ENCODE measurements around the gene ARSK. TPM values are rescaled to one million over a fixed set of nuclear protein-coding genes. Genes with fewer than 3 reads are reported as not detected.

Gene ARSK
- total and polyA plus RNA-seq, 2 of the 4 experiments (the other 2 are of a cell fraction), result 15.1 to 22.0 TPM

GRCh38 chr5:95638632-95639031 lies 83.7 kb downstream of the ARSK start:
- H2AK5ac ChIP-seq (ENCODE audit: low read depth, low read length), result no peak overlapping the region
- no peaks in the 10 kb centered on the region for H3K9me1 ChIP-seq (ENCODE audit: insufficient read depth, low read length)
- peak overlapping the region in 1 of 2 experiments; percentile 42; a peak in 1 of 4 replicates for H4K8ac ChIP-seq (ENCODE audit: low read depth in 2 of 2, low read length in 2 of 2)
- H2BK20ac ChIP-seq (ENCODE audit: low read depth, low read length), result no peak overlapping the region
- H3K56ac ChIP-seq (ENCODE audit: extremely low read depth, insufficient read depth, low read length), result no peak overlapping the region
- H3K4ac ChIP-seq (ENCODE audit: low read depth, low read length), result no peak overlapping the region
- in situ Hi-C loops (cut with MboI; ENCODE audit: low sequenced_read_pairs) (loop anchor here (25.0 kb wide), 1 partner anchor 674 kb away; no protein-coding TSS in a partner anchor), dilution Hi-C loops (cut with HindIII; ENCODE audit: low sequenced_read_pairs, unreplicated experiment) (no loop called here), intact Hi-C loops (cut with micrococcal nuclease) (no loop called here)
- H3K18ac ChIP-seq (ENCODE audit: low read depth, low read length), result no peak overlapping the region
- H2BK120ac ChIP-seq (ENCODE audit: low read depth, low read length), result no peak overlapping the region
- 100% methylated on average over 1 of the region's 3 CpGs; no CpG with 5 or more reads in 1 of the 2 experiments for WGBS, 2 experiments (ENCODE audit: extremely low coverage in 2 of 2, insufficient read length in 1 of 2)
- H4K5ac ChIP-seq (ENCODE audit: low read depth, low read length), result no peak overlapping the region
- no peak overlapping the region for H2AK9ac ChIP-seq (replicated peaks; ENCODE audit: low read depth, low read length, poor library complexity)
- no peaks in the 10 kb centered on the region for H3K9me3 ChIP-seq (ENCODE audit: control insufficient read depth, insufficient read depth, low read length)
- no peak overlapping the region; the same call in 1 of the 2 replicates for H3K4me2 ChIP-seq (ENCODE audit: low read depth, low read length)
- no peak for TF ChIP-seq POLR2A (IDR thresholded peaks at IDR 0.05; ENCODE audit: low read depth, low read length)
- no peak for TF ChIP-seq CEBPB (IDR thresholded peaks at IDR 0.05; ENCODE audit: low read depth, low read length)
- TF ChIP-seq MAFK (IDR thresholded peaks at IDR 0.05; ENCODE audit: low read depth, low read length), result no peak
- TF ChIP-seq CTCF (conservative IDR thresholded peaks at IDR 0.05; ENCODE audit: low read depth, low read length), result no peak
- no peak for TF ChIP-seq SMC3 (IDR thresholded peaks at IDR 0.05; ENCODE audit: low read depth, low read length)
- TF ChIP-seq RAD21 (IDR thresholded peaks at IDR 0.05; ENCODE audit: low read length), result no peak
- no peak for TF ChIP-seq CHD1 (IDR thresholded peaks at IDR 0.05; ENCODE audit: low read depth, low read length)
- no peaks in the 10 kb centered on the region for H4K20me1 ChIP-seq (ENCODE audit: insufficient read depth, low read length)
- CTCF ChIA-PET, result no interaction called here
- no peak overlapping the region for H2AFZ ChIP-seq (replicated peaks; ENCODE audit: low read length, poor library complexity)
- H4K91ac ChIP-seq (ENCODE audit: insufficient read depth, low read depth, low read length), result no peak overlapping the region
- no peak overlapping the region for H2BK15ac ChIP-seq (ENCODE audit: low read depth, low read length)
- no peaks in the 10 kb centered on the region for H3K4me1 ChIP-seq (ENCODE audit: control insufficient read depth, insufficient read depth, low read length)
- DNase-seq, result no peak
- no peak overlapping the region for H2BK5ac ChIP-seq (ENCODE audit: low read depth, low read length, poor library complexity, severe bottlenecking)
- POLR2A ChIA-PET (ENCODE audit: unreplicated experiment), result no interaction called here
- no peaks in the 10 kb centered on the region for H3K36me3 ChIP-seq (ENCODE audit: control insufficient read depth, insufficient read depth, low read length)
- H3K27ac ChIP-seq (ENCODE audit: insufficient read depth, low read length), result no peak overlapping the region
- no peak for ATAC-seq (ENCODE audit: low read depth)
- BruUV-seq (replicated peaks), result no TSS peak
- H3K27me3 ChIP-seq (ENCODE audit: control insufficient read depth, insufficient read depth, low read length), result no peaks in the 10 kb centered on the region; the same call in 1 of the 2 replicates
- H3K79me1 ChIP-seq (ENCODE audit: low read depth in 1 of 2, low read length in 2 of 2), result no peaks in the 10 kb centered on the region
- no peak overlapping the region for H3K4me3 ChIP-seq (ENCODE audit: insufficient read depth, low read depth, low read length)
- no peak overlapping the region for H3K9ac ChIP-seq (ENCODE audit: low read depth, low read length)
- H3K23ac ChIP-seq (ENCODE audit: low read depth, low read length), result no peak overlapping the region
- no peak overlapping the region for H3K14ac ChIP-seq (replicated peaks; ENCODE audit: low read depth, low read length)
